Left renal pelvis (tissue), 4 donors: Measurements from ENCODE around the gene PLA2G6. TPM values are rescaled to one million over a fixed set of nuclear protein-coding genes. Genes with fewer than 3 reads are reported as not detected.

ENCODE experiments used
- DNase-seq, 4 donors: peaks; one replicate each; pipeline ENCODE4 v3.0.0-alpha.2; 2013; ENCODE audit warnings: low read depth in 4 of 4, low spot score in 3 of 4
- polyA plus RNA-seq, 4 donors: library from polyadenylated mRNA; unstranded; fragments of 120-200 nt; gene quantifications; one replicate each; pipeline ENCODE4 v1.2.1, GENCODE V29; 2013; ENCODE audit not compliant: insufficient read length in 4 of 4

Gene PLA2G6
- polyA plus RNA-seq, 4 donors, result 29.6 to 66.9 (median 35.2) TPM

DNA sequence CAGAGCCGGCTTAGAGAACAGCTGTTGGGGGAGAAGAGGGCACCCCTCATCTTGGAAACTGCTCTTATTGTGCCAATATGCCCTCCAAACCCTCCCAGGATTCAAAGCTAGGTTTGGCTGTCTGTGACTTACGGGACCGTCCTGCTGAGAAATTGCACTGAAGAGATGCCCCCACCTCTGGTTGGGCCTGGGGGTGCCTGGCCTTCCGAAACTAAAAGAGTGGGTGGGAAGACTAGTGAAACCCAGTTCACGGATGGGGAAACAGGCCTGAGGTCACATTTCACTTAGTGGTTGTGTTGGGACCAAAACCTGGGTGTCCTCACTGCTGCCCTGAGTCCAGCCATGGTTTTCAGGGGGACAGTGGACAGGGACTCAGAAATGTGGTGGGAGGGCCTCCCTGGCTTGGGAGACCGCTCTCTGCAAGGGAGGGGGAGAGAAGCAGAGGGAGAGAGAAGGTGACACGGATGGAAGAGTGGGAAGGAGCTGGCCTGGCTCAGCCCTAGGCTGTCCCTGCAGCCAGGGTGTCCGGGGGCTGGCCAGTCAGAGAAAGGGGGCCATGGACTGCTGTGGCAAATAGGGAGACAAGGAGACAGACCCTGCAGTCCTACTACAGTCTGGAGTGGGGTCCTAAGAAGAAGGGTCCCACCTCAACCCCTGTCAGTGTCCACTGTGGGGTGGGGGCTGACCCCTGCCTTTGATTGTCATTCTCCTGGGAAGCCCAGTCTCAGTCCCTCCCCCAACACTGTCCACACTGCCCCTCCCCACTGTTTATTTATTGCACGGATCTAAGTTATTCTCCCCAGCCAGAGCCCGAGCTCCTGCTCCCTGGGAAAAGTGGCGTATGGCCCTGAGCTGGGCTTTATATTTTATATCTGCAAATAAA, 33.8 kb upstream of the PLA2G6 start:
- no peak for DNase-seq

DNA sequence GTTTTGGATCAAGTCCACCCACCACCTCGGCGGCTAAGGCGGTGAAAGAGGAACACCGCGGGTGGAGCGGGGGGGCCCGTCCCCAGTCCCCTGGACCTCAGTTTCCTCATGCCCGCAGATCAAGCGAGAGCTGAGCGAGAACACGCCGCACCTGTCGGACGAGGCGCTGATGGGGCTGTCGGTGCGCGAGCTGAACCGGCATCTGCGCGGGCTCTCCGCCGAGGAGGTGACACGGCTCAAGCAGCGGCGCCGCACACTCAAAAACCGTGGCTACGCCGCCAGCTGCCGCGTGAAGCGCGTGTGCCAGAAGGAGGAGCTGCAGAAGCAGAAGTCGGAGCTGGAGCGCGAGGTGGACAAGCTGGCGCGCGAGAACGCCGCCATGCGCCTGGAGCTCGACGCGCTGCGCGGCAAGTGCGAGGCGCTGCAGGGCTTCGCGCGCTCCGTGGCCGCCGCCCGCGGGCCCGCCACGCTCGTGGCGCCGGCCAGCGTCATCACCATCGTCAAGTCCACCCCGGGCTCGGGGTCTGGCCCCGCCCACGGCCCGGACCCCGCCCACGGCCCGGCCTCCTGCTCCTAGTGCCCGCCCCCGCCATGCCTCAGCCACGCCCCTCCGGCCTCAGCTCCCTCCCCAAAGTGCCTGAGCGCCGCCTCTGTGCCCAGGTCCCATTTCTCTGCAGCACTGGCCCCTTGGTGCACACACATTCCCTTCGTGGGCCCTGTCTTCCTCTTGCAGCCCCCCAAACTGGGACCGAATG, 32.8 kb upstream of the PLA2G6 start:
- no peak for DNase-seq

GRCh38 chr22:38213990-38214301, 32.3 kb upstream of the PLA2G6 start:
- DNase-seq, result no peak

- no peak for DNase-seq
Measured at GRCh38 chr22:38213319-38213989, 31.8 kb upstream of the PLA2G6 start.

DNA sequence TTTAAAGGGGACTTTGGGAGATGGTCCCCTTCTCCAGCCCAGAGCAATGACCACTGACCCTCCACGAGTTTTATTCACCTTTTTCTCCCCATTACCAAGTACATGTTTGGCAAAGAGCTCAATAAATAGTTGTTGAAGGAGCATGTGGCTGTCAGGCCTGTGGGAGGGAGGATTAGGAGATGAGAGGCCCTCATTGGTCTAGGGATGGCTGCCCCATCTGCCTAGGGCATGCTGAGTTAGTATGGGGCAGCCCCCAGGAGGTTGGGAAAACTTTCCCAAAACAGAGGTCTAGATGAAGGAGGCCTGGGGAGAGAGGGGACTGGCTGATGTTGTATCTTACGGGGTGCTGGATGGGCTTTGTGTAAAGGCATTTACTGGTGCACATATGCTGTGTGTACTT, 30.8 kb upstream of the PLA2G6 start:
- no peak for DNase-seq

DNA sequence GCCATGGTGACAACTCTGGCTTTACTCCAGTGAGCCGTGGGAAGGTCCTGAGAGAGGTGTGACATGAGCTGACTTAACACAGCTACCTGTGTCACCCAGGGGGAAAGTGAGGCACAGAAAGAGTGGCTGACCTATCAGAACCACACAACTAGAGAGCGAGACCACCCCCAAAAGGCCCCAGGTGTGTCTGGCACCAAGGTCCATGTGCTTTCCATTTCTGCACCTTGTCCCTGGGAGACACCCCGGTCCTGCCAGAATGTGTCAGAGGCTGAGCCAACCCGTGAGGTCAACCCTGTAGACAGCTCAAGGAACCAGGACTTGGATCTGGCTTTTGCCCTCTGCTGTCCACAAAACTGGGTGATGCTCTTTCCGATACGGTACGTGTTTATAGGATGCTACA, 29.9 kb upstream of the PLA2G6 start:
- DNase-seq, result no peak

DNA sequence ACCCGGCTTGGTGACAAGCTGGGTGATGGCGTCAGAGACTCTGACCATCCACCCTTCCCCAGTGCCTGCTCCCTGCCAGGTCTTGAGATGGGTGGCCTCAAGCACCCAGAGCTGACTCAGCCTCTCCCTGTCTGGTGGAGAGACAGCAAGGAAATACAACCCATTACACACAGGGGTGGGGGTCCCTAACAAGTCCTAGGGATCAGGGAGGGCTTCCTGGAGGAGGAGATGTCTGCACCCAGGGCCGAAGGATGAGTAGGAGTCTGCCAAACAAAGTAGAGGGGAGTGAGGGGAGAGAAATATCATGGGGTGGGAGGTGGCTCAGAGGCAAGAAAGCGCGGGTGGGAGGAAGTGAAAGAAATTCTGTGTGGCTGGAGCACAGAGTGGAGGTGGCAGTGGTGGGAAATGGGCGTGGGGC, 26.9 kb upstream of the PLA2G6 start:
- DNase-seq, result no peak

DNA sequence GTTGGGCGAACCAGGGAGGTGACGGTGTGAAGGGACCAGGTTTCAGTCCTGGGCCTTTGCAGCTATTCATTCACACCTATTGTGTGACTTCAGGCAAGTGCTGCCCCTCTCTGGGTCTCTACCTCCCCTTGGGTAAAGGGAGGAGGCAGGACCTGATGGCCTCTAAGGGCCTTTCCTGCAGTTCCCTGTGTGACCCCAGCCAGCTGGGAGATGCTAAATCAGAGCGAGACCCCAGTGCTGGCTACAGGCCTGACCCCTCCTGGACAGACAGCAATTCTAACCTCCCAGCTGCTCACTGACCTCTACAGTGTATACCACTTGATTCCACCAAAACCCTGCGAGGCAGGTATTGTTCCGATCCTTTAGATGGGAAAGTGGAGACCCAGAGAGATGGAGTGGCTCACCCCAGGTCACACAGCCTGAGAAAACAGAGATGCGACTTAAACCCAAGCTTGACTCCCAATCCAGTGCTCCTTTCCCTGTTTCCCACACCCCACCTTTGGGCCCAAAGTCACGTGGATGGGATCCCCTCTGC, 26.3 kb upstream of the PLA2G6 start:
- no peak for DNase-seq

- DNase-seq, result no peak
Measured at GRCh38 chr22:38205261-38206128, 23.9 kb upstream of the PLA2G6 start.

DNA sequence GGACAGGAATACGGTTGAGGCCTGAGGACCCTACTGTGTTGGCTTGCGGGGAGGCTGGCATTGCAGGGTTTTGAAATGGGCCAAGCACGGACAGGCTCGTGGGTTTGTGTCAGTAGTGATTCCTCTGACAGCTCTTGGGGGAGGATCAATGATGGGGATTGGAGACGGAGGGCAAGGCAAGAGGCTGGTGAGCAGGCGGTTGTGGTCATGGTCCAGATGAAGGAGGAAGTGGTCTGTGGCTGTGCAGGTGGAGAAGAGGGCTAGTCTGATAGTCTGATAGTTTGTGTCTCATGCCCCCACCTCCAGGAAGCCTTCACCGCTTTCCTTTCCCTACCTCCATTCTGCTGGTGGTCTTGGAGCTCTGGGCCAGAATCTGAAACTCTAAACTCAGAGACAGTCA, 23.2 kb upstream of the PLA2G6 start:
- DNase-seq, result no peak

GRCh38 chr22:38203855-38204514, 22.4 kb upstream of the PLA2G6 start:
- DNase-seq, result no peak

- no peak for DNase-seq
Measured at GRCh38 chr22:38203090-38203810, 21.6 kb upstream of the PLA2G6 start.

DNA sequence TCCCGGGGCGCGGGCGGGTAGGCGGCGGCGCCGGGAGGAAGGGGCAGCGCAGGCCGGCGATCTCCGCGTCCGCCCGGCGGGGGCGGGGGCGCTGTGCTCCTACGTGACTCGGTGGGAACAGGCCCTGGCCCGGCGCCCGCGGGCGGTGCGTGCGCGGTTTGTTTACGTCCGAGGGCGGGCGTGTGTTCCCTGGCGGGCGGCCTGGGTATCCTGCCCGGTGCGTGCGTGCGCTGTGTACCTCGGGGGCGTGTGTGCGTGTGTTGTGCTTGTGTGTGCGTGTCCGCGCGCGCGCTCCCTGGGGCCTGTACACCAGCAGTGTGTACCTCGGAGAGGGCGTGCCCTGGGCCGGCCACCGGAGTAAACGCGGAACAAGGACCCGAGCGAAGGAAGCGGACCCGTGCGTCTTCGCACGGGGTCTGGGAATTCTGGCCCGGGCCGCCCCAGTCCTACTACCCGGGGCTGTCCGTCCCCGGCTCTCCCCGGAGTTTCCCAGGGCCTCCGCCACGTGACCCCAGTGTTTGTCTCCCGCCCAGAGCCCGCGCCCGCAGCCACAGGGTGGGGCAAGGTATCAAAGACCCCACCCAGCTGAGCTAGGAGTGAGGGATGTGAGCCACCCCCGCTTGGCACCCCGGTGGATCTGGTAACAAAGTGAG, 20.9 kb upstream of the PLA2G6 start:
- DNase-seq, result no peak

GRCh38 chr22:38201711-38202436, 20.2 kb upstream of the PLA2G6 start, which contains the start of gene MAFF:
Gene MAFF (plus strand): TSS chr22:38201994. CDS start chr22:38213854, 11,860 bp downstream.
- peak; percentile 79 to 91 (median 88) for DNase-seq

- DNase-seq, result no peak
Measured at GRCh38 chr22:38201371-38201710, 19.7 kb upstream of the PLA2G6 start.

DNA sequence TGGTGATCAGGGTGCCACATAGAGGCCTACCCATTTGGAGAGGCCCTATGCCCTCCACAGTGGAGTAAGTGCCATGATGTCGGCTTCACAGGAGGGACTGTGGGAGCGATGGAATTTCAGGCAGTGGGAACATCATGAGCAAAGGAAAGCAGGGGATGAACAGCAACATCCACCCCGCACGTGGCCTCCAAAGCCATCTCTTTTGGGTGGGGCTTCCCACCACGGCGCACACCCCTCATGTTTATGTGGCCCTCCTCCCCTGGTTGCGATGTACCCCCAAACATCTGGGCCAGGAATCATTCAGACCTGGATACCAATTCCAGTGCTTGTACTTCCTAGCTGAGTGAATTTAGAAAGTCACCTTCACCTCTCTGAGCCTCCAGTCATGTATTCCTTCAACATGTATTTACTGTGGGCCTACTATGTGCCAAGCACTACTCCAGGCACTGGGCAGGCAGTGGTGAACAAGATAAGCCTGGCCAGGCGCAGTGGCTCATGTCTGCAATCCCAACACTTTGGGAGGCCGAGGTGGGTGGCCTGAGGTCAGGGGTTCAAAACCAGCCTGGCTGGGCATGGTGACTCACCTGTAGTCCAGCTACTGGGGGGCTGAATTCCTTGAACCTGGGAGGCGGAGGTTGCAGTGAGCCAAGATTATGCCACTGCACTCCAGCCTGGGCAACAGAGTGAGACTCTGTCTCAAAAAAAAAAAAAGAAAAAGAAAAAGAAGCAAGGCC, 18.4 kb upstream of the PLA2G6 start:
- DNase-seq, result no peak

GRCh38 chr22:38196791-38197419, 15.3 kb upstream of the PLA2G6 start:
- DNase-seq, result no peak
